SK-N-MC (cell line): ENCODE data around the gene HIRA.

Experiments used
- DNase-seq: peaks from one replicate; pipeline ENCODE4 v3.0.0-alpha.2; 2011; ENCODE audit warnings: low read depth, low spot score
- H3K27ac ChIP-seq: fragments of 200-600 bp; sonication (generic); 2 replicates; pipeline ENCODE4 v1.5.1; 2016; ENCODE audit warnings: mixed run types
- H3K36me3 ChIP-seq: fragments of 200-600 bp; sonication (generic); 2 replicates; pipeline ENCODE4 v1.6.1; 2017; ENCODE audit warnings: antibody characterized with exemption, low read length, mixed read lengths; ENCODE audit not compliant: insufficient read depth
- H3K4me3 ChIP-seq: fragments of 200-600 bp; sonication (generic); 2 replicates; pipeline ENCODE4 v1.5.1; 2016
- H3K9ac ChIP-seq: fragments of 200-600 bp; sonication (generic); 2 replicates; pipeline ENCODE4 v1.8.0; 2017; ENCODE audit warnings: mixed run types, mixed read lengths; ENCODE audit not compliant: insufficient read length
- H3K9me3 ChIP-seq: fragments of 200-600 bp; sonication (generic); 2 replicates; pipeline ENCODE4 v1.6.1; 2017; ENCODE audit warnings: low read depth, mild to moderate bottlenecking, antibody characterized with exemption, low read length, moderate library complexity, mixed read lengths
- EZH2 ChIP-seq: fragments of 200-600 bp; sonication (generic); IDR thresholded peaks from one replicate; pipeline ENCODE4 v1.6.1; 2017; ENCODE audit warnings: antibody characterized with exemption
- FOXP2 ChIP-seq: optimal IDR thresholded peaks from 2 replicates; pipeline ENCODE3; 2011; ENCODE audit warnings: mild to moderate bottlenecking, moderate library complexity; ENCODE audit not compliant: insufficient read depth; ENCODE audit errors: extremely low read length, control extremely low read depth
- POLR2AphosphoS5 ChIP-seq: IDR thresholded peaks from 2 replicates; pipeline ENCODE4 v1.6.1; 2012; ENCODE audit warnings: mild to moderate bottlenecking, low read depth, low read length, borderline replicate concordance

Gene HIRA

GRCh38 chr22:19431649-19432132 is at the start of gene HIRA:
TSS of gene HIRA (minus strand) at chr22:19431733. CDS start at chr22:19431476, 257 bp downstream.
- no peaks in the 10 kb centered on the region for H3K9me3 ChIP-seq
- TF ChIP-seq FOXP2 = no peak
- TF ChIP-seq POLR2AphosphoS5 = no peak
- TF ChIP-seq EZH2 = no peak
- DNase-seq = no peak
- peaks cover 6% of the 10 kb centered on the region; the same call in 1 of the 2 replicates for H3K36me3 ChIP-seq
- H3K9ac ChIP-seq = peak within 1 kb of the TSS; percentile 86
- H3K27ac ChIP-seq = peak within 1 kb of the TSS; percentile 74
- H3K4me3 ChIP-seq = peak within 1 kb of the TSS; percentile 80

GRCh38 chr22:19480789-19481188 is 49.3 kb upstream of the HIRA start:
- Histone ChIP-seq H3K36me3 (peaks cover 36% of the 10 kb centered on the region), H3K4me3 (peak overlapping the region; percentile 96), H3K9ac (peak overlapping the region; percentile 85), H3K27ac (no peak overlapping the region), H3K9me3 (no peaks in the 10 kb centered on the region)
- DNase-seq = no peak
- no peak for TF ChIP-seq FOXP2
- no peak for TF ChIP-seq EZH2
- TF ChIP-seq POLR2AphosphoS5 = no peak

GRCh38 chr22:19480173-19480568 is 48.6 kb upstream of the HIRA start:
- TF ChIP-seq EZH2 = no peak
- TF ChIP-seq POLR2AphosphoS5 = no peak
- TF ChIP-seq FOXP2 = no peak
- Histone ChIP-seq H3K4me3 (peak overlapping the region; percentile 96), H3K9me3 (no peaks in the 10 kb centered on the region), H3K9ac (peak overlapping the region; percentile 85), H3K27ac (no peak overlapping the region), H3K36me3 (peaks cover 36% of the 10 kb centered on the region)
- no peak for DNase-seq

GRCh38 chr22:19479355-19480172 is 48.0 kb upstream of the HIRA start, which contains the start of gene CDC45:
TSS of gene CDC45 (plus strand) at chr22:19479920. CDS start at chr22:19479969, 49 bp downstream.
- TF ChIP-seq FOXP2 = no peak
- peak; percentile 64; the same call in 1 of the 2 replicates for TF ChIP-seq POLR2AphosphoS5
- H3K36me3 ChIP-seq = peaks cover 34% of the 10 kb centered on the region

GRCh38 chr22:19478901-19479354 is 47.4 kb upstream of the HIRA start, which contains the start of gene UFD1:
TSS of gene UFD1 (minus strand) at chr22:19479193. CDS start at chr22:19479085, 108 bp downstream.
- Histone ChIP-seq H3K27ac (peak within 1 kb of the TSS; percentile 99), H3K36me3 (peaks cover 31% of the 10 kb centered on the region), H3K9me3 (no peaks in the 10 kb centered on the region), H3K9ac (peak within 1 kb of the TSS; percentile 99), H3K4me3 (peak within 1 kb of the TSS; percentile 96)
- TF ChIP-seq FOXP2 = no peak
- peak; percentile 58; the same call in 1 of the 2 replicates for TF ChIP-seq POLR2AphosphoS5
- no peak for DNase-seq

More at GRCh38 chr22:19479355-19480172, 48.0 kb upstream of the HIRA start, which contains the start of gene CDC45:
- no peaks in the 10 kb centered on the region for H3K9me3 ChIP-seq
- H3K9ac ChIP-seq = peak within 1 kb of the TSS; percentile 99
- peak within 1 kb of the TSS; percentile 99 for H3K27ac ChIP-seq
- peak; percentile 93 for DNase-seq
- H3K4me3 ChIP-seq = peak within 1 kb of the TSS; percentile 96

- Histone ChIP-seq H3K9ac (peak overlapping the region; percentile 99), H3K36me3 (peaks cover 31% of the 10 kb centered on the region; the same call in 1 of the 2 replicates), H3K27ac (no peak overlapping the region), H3K4me3 (peak overlapping the region; percentile 96), H3K9me3 (no peaks in the 10 kb centered on the region)
- TF ChIP-seq POLR2AphosphoS5 (no peak), FOXP2 (no peak), EZH2 (no peak)
- DNase-seq = no peak
Observed at GRCh38 chr22:19478045-19478900, 46.7 kb upstream of the HIRA start.

GRCh38 chr22:19477321-19478044 is 46.0 kb upstream of the HIRA start:
- no peak overlapping the region for H3K27ac ChIP-seq
- peaks cover 34% of the 10 kb centered on the region; the same call in 1 of the 2 replicates for H3K36me3 ChIP-seq

More at GRCh38 chr22:19477321-19478044, 46.0 kb upstream of the HIRA start:
- no peak for TF ChIP-seq EZH2
- no peak for TF ChIP-seq POLR2AphosphoS5
- no peak for TF ChIP-seq FOXP2
- H3K9me3 ChIP-seq = no peaks in the 10 kb centered on the region
- H3K4me3 ChIP-seq = peak overlapping the region; percentile 96
- DNase-seq = no peak
- H3K9ac ChIP-seq = peak overlapping the region; percentile 99
